K562 treated with DMSO at 1 percent for 24 hours (cell line): Measurements from ENCODE around the gene EGF. TPM values are rescaled to one million over a fixed set of nuclear protein-coding genes. Genes with fewer than 3 reads are reported as not detected.

ENCODE experiments used
- total RNA-seq: library from RNA; unstranded; fragments of 300-600 nt; gene quantifications from 2 replicates; pipeline ENCODE4 v1.2.3, GENCODE V29; 2022; ENCODE audit warnings: low read depth; ENCODE audit not compliant: insufficient read depth

Gene EGF
- total RNA-seq, result 3.4 and 6.4 TPM in 2 replicates

DNA sequence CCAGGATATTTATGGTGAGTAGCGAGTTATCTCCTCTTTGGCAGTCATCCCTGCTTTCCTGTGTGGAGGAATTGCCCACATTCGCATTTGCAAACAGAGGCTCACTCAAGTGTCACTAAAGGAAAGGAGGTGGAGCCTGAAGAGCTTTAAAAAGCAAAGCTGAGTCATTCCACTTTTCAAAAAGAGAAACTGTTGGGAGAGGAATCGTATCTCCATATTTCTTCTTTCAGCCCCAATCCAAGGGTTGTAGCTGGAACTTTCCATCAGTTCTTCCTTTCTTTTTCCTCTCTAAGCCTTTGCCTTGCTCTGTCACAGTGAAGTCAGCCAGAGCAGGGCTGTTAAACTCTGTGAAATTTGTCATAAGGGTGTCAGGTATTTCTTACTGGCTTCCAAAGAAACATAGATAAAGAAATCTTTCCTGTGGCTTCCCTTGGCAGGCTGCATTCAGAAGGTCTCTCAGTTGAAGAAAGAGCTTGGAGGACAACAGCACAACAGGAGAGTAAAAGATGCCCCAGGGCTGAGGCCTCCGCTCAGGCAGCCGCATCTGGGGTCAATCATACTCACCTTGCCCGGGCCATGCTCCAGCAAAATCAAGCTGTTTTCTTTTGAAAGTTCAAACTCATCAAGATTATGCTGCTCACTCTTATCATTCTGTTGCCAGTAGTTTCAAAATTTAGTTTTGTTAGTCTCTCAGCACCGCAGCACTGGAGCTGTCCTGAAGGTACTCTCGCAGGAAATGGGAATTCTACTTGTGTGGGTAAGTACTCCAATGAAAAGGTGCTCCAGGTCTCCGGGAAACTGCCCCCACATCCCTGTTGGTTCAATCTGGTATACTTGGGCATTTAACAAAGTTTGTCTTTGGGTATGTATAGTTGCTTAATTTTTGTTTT, at the start of gene EGF:
EGF (plus strand) TSS at position 178 of the 890 bp plus-strand sequence; CDS start at position 631, 453 bp downstream.

Other genes with a start within 250 kb of the EGF start
- 32.2 and 34.0 TPM in 2 replicates for gene CASP6, start 209.4 kb upstream of the EGF start, total RNA-seq
- gene PLA2G12A, start 182.8 kb upstream of the EGF start, total RNA-seq, result 22.8 and 56.3 TPM in 2 replicates
- 0.75 and 1.1 TPM in 2 replicates for gene CFI, start 110.9 kb upstream of the EGF start, total RNA-seq
- 15.3 and 16.1 TPM in 2 replicates for gene GAR1, start 97.1 kb upstream of the EGF start, total RNA-seq
- gene RRH, start 84.9 kb upstream of the EGF start, total RNA-seq, result not detected in 2 replicates
- not detected in 2 replicates for gene LRIT3, start 64.8 kb upstream of the EGF start, total RNA-seq